Fibroblast of pulmonary artery (primary cell): ENCODE data around the gene WNT3.
"Not testable (repeated sequence)": the region's sequence is repeated elsewhere in the genome, so short reads cannot be mapped to it uniquely, and the experiment has no call there.

ENCODE experiments used
- DNase-seq: peaks from one replicate; pipeline ENCODE4 v3.0.0-alpha.2; 2010; ENCODE audit warnings: low read depth
- H3K4me3 ChIP-seq: replicated peaks from 2 replicates; pipeline ENCODE4 v1.5.1; 2011; ENCODE audit warnings: low read depth, mild to moderate bottlenecking, control low read depth, low read length, moderate library complexity
- TF ChIP-seq, protein P1 (sequence below): IDR thresholded peaks from 2 replicates; pipeline ENCODE4 v1.5.1; 2011; ENCODE audit warnings: mild to moderate bottlenecking, control low read depth, low read length, inconsistent platforms; ENCODE audit errors: missing control alignments

Gene WNT3

DNA sequence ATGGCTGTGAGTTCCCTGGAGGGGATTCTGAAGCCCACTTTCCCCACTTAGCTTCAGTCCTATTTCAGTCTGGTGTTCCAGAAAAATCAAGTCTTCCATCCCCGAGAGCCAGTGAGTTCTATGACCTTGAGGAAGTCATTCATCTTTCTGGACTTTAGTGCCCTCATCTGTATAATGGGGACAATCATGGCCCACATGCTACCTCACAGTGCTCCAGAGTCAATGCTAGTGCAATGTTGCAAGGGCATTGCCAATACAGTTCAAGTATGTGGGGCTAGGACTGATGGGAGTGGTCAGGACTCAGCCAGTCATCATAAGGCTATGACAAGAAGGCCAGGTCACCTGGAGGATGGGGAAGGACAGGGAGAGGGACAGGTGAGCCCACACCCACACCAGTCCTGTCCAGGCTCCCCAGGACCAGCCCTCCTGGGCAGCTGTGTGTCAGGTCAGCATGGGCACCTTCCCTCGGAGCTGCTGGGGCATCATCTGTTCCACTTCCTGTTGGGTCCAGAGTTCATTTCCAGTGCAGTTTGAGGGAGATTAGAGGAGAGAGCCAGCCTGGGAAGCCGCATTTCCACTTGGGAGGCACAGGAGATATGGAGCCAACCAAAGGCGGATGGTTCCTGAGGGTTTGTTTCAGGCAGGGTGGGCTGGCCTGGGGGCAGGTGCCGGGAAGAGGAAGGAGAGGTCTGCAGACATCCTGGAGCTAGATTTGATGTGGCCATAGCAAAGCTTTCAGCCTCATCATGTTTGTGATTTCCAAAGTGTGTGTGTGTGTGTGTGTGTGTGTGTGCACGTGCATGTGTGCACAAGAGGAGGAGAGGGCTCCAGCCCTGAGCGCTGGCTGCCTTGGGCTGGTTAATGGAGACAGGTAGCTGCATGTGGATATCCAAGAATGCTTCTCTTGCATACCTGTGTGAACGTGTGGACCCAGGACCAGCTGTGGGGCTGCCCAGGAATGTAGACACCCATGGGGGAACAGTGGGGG lies 29.0 kb upstream of the WNT3 start:
- TF ChIP-seq, protein P1, sequence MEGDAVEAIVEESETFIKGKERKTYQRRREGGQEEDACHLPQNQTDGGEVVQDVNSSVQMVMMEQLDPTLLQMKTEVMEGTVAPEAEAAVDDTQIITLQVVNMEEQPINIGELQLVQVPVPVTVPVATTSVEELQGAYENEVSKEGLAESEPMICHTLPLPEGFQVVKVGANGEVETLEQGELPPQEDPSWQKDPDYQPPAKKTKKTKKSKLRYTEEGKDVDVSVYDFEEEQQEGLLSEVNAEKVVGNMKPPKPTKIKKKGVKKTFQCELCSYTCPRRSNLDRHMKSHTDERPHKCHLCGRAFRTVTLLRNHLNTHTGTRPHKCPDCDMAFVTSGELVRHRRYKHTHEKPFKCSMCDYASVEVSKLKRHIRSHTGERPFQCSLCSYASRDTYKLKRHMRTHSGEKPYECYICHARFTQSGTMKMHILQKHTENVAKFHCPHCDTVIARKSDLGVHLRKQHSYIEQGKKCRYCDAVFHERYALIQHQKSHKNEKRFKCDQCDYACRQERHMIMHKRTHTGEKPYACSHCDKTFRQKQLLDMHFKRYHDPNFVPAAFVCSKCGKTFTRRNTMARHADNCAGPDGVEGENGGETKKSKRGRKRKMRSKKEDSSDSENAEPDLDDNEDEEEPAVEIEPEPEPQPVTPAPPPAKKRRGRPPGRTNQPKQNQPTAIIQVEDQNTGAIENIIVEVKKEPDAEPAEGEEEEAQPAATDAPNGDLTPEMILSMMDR: no peak
- DNase-seq: no peak
- no peak overlapping the region for H3K4me3 ChIP-seq

DNA sequence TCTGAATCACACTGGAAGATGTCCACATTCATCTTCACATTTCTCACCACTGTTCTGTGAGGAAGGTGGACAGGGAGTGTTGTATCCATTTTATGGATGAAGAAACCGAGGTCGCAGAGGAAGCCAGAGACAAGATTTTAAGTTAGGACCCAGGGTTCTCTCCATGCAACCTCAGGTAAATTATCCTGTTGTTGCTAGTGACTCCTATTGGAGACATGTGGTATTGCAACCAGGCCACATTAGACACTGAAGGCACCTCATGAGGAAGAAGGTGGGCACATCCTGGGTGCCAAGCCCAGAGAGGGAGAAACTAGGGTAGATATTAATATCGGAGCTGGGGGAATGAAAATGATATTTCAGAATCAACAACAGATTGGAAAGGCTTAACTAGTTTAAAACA lies 24.3 kb upstream of the WNT3 start:
- TF ChIP-seq, protein P1: peak; percentile 62
- H3K4me3 ChIP-seq: no peak overlapping the region
- no peak for DNase-seq

DNA sequence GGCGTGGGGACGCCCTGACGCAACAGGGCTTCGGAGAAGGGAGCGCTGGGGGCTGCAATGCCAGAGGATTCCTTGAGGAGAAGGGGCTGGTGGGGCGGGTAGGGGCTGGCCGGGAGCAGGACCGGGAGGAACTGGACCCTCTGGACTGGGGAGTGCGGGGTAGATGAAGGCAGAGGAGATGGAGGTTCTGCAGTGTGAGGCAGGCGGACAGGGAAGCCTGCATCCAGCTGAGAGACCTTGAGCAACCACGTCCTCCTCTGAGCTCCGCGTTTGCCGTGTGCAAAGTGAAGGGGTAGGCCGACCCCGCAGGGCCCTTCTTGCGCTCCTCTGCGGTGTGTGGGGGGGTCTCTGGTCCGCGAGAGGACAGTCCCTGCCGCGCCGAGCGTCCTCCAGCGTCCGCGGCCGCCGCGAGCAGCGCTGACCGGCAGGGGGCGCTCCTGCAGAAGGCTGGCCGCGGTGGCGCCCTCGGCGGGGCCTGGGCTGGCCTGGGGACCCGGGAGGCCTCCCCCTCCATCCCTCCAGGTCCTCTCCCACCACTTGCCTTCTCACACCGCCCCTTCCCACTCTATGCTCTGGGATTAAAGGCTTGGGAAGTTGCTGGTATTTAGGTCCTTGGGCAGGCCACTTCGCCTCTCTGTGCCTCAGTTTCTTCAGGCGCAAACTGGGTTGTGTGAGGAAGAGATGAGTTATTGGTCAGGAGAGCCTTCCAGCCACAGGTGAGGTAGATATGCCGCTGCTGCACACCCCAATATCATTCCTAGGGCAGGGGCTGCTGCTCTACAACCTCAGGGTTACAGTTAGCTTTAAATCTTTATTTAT lies 23.3 kb upstream of the WNT3 start:
- DNase-seq: peak; percentile 10
- H3K4me3 ChIP-seq: no peak overlapping the region
- TF ChIP-seq, protein P1: peak; percentile 26

DNA sequence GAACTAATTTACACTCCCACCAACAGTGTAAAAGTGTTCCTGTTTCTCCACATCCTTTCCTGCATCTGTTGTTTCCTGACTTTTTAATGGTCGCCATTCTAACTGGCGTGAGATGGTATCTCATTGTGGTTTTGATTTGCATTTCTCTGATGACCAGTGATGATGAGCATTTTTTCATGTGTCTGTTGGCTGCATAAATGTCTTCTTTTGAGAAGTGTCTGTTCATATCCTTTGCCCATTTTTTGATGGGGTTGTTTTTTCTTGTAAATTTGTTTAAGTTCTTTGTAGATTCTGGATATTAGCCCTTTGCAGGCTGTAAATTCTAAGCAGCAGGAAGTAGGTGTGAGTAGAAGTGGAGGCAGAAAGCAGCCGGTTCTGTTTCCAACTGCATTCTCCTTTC lies 22.1 kb upstream of the WNT3 start:
- H3K4me3 ChIP-seq, DNase-seq: not testable (repeated sequence)

DNA sequence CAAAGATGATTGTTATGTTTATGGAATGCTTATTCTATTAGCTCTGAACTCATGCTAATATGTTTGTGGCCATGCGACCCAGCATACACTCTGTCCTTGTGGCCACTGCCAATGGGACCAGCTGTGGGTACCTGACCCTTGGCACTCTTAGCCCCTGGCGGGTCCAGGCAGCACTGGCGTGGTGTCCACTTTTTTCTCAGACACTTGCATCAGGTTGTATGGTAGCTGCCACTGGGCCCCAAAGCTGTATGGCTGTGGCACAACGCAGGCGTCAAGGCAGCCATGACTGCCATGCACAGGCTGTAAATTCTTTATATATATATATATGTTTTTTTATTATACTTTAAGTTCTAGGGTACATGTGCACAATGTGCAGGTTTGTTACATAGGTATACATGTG lies 20.7 kb upstream of the WNT3 start:
- no peak for DNase-seq
- TF ChIP-seq, protein P1: no peak
- no peak overlapping the region for H3K4me3 ChIP-seq

DNA sequence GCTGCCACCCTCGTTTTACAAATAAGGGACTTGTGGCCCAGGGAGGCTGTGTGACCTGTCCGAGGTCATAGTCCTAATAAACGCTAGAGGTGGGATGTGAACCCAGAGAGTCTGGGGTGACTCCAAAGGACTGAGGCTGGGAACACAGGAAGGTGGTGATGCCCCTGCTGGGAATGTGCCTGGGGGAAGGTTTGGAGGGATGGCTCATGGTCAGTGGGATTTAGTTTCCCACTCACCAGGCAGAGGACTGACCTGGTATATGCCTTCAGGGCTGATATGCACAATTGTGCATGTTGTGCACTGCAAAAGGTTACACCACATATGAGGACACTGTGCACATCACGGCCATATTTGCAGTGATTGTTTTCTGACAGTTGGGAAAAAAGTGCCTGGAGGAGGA lies 19.0 kb upstream of the WNT3 start:
- DNase-seq: no peak
- H3K4me3 ChIP-seq: no peak overlapping the region
- TF ChIP-seq, protein P1: no peak

DNA sequence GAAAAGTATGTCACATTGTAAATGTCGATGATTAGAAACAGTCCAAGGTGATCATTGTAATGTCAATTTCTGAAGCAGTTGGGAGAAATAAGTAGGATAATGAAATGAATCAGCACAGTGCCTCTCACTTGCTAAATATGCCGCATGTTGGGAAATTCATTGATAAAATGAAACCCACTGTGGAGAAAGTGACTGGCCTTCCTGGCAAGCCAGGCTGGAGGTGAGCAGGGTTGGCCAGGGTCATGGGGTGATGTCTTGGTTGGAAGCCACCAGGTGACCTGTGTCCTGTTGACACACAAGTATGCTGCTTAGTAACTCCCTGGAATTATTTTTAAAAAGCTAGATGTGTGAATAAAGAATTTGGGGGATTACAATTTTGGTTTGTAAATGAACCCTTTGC lies 18.0 kb upstream of the WNT3 start:
- TF ChIP-seq, protein P1: no peak
- no peak overlapping the region for H3K4me3 ChIP-seq
- DNase-seq: no peak
